ENCODE data around the gene DNASE2. TPM values are rescaled to one million over a fixed set of nuclear protein-coding genes. Genes with fewer than 3 reads are reported as not detected.

Gene DNASE2, protein sequence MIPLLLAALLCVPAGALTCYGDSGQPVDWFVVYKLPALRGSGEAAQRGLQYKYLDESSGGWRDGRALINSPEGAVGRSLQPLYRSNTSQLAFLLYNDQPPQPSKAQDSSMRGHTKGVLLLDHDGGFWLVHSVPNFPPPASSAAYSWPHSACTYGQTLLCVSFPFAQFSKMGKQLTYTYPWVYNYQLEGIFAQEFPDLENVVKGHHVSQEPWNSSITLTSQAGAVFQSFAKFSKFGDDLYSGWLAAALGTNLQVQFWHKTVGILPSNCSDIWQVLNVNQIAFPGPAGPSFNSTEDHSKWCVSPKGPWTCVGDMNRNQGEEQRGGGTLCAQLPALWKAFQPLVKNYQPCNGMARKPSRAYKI
- total RNA-seq (2021): 23.8 and 26.0 TPM in 2 replicates
- long read RNA-seq, transcript DNASE2-204 (5 exons, 745 nt): minor isoform, 10 of 197 reads
- long read RNA-seq, transcript DNASE2-201 (6 exons, 1,955 nt): major isoform, 183 of 197 reads
- long read RNA-seq, partial matches to known transcripts: 2 of 197 reads
- long read RNA-seq, other reads (novel, unspliced or antisense): 2 of 197 reads

DNA sequence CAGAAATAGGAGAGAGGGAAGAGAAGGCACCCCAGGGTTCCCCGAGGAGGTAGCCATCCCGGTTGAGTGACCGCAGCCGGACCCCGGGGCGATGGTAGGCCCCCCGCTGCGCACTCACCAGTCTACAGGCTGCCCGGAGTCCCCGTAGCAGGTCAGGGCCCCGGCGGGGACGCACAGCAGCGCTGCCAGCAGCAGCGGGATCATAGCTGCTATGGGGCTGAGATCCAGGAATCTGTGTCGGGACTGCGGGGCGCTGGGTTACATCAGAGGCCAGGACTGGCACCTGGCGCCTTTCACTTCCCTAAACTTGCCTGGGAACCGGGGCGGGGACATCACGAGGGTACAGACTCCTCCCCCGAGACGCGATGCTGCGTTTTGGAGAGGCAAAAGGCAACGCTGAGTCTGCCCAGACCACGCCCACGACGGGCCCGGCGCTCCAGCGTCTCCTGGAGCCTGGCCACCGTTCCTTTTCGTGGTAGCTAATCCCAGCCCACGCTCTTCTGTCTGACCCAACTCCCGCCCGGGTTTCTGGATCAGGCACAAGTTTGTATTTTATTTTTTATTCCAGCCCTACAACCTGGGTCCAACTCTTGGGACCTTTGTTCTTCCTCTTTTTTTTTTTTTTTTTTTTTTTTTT, at the start of gene DNASE2:
TSS of gene DNASE2 (minus strand) at position 278 of the 637 bp plus-strand sequence. CDS start at position 204, 74 bp downstream.
- Mint-ChIP-seq H3K4me1 (peaks cover 7 to 11% of the 10 kb centered on the region in 2 experiments), H3K4me3 (peak within 1 kb of the TSS; percentile 85), H3K36me3 (ENCODE audit: insufficient read depth in 1 of 3, low read depth in 3 of 3) (peaks cover 10 to 16% (median 14%) of the 10 kb centered on the region in 3 experiments; a peak in 6 of 7 replicates), H3K27me3 (ENCODE audit: low read depth) (peaks cover 29% of the 10 kb centered on the region), H3K27ac (peak within 1 kb of the TSS; percentile 79 to 97 (median 83); a peak in 4 of 7 replicates), H3K9me3 (peaks cover 14 to 16% of the 10 kb centered on the region in 2 experiments)
- peak within 1 kb of the TSS; percentile 10 for H3K18ac ChIP-seq (ENCODE audit: insufficient read length, low read depth, low read length)
- no peak within 1 kb of the TSS for H4K91ac ChIP-seq (ENCODE audit: insufficient read length, low read depth, low read length)
- no peak within 1 kb of the TSS for H2AFZ ChIP-seq (ENCODE audit: low read length)
- H2BK20ac ChIP-seq (ENCODE audit: low read depth, low read length, poor library complexity, severe bottlenecking): no peak within 1 kb of the TSS
- H3K9ac ChIP-seq (ENCODE audit: extremely low read depth, insufficient read length, low read length): peak within 1 kb of the TSS; percentile 60
- H2BK12ac ChIP-seq (ENCODE audit: insufficient read length, low read depth, low read length): no peak within 1 kb of the TSS
- no peak within 1 kb of the TSS for H3K27ac ChIP-seq (ENCODE audit: insufficient read length, low read depth, low read length)
- no peaks in the 10 kb centered on the region for H3K79me2 ChIP-seq (ENCODE audit: insufficient read depth, low read length)
- no peaks in the 10 kb centered on the region for H3K79me1 ChIP-seq (ENCODE audit: insufficient read depth, low read depth, low read length, poor library complexity, severe bottlenecking)
- H2BK15ac ChIP-seq (ENCODE audit: low read depth, low read length): no peak within 1 kb of the TSS
- H3K27me3 ChIP-seq (ENCODE audit: insufficient read depth, low read length): 0 out of 2 replicates have a peak, but pooled peaks cover 1% of the 10 kb centered on the region
- no peak within 1 kb of the TSS for H3K56ac ChIP-seq (ENCODE audit: insufficient read length, low read depth, low read length)
- H4K5ac ChIP-seq (ENCODE audit: insufficient read length, low read depth, low read length): no peak within 1 kb of the TSS
- H3K4me2 ChIP-seq (ENCODE audit: insufficient read depth, insufficient read length, low read length): peak within 1 kb of the TSS; percentile 39
- no peak within 1 kb of the TSS for H3T11ph ChIP-seq (ENCODE audit: low read length)
- no CpG with 5 or more reads among the region's 38 CpGs for WGBS (ENCODE audit: extremely low coverage, insufficient read length, low lambda C conversion rate)
- TF ChIP-seq, protein P1, sequence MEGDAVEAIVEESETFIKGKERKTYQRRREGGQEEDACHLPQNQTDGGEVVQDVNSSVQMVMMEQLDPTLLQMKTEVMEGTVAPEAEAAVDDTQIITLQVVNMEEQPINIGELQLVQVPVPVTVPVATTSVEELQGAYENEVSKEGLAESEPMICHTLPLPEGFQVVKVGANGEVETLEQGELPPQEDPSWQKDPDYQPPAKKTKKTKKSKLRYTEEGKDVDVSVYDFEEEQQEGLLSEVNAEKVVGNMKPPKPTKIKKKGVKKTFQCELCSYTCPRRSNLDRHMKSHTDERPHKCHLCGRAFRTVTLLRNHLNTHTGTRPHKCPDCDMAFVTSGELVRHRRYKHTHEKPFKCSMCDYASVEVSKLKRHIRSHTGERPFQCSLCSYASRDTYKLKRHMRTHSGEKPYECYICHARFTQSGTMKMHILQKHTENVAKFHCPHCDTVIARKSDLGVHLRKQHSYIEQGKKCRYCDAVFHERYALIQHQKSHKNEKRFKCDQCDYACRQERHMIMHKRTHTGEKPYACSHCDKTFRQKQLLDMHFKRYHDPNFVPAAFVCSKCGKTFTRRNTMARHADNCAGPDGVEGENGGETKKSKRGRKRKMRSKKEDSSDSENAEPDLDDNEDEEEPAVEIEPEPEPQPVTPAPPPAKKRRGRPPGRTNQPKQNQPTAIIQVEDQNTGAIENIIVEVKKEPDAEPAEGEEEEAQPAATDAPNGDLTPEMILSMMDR (conservative IDR thresholded peaks at IDR 0.05): no peak
- H3K4me1 ChIP-seq (ENCODE audit: insufficient read depth, low read length): no peaks in the 10 kb centered on the region
- DNase-seq: peak; percentile 98
- peak within 1 kb of the TSS; percentile 41 for H3K14ac ChIP-seq (ENCODE audit: insufficient read depth, low read length)
- no peak within 1 kb of the TSS for H4K8ac ChIP-seq (replicated peaks; ENCODE audit: insufficient read length, low read depth, low read length)
- no peak within 1 kb of the TSS for H3K23ac ChIP-seq (ENCODE audit: insufficient read length, low read depth, low read length)
- H2BK5ac ChIP-seq (ENCODE audit: insufficient read length, low read length): no peak within 1 kb of the TSS
- no peak within 1 kb of the TSS for H2AK5ac ChIP-seq (ENCODE audit: insufficient read length, low read length)
- H3K4ac ChIP-seq (ENCODE audit: low read depth, low read length): no peak within 1 kb of the TSS
- peaks cover 6% of the 10 kb centered on the region for H3K23me2 ChIP-seq (ENCODE audit: insufficient read length, low read depth, low read length, poor library complexity, severe bottlenecking)
- H4K20me1 ChIP-seq (ENCODE audit: control insufficient read depth, insufficient read depth, insufficient read length): no peaks in the 10 kb centered on the region
- no peaks in the 10 kb centered on the region for H3K9me3 ChIP-seq (ENCODE audit: control insufficient read depth, low read depth, low read length)
- no peak within 1 kb of the TSS for H2BK120ac ChIP-seq (ENCODE audit: low read depth, low read length, poor library complexity, severe bottlenecking)

Measured in H9 (cell line).